T follicular helper cell (primary cell): ENCODE measurements around the gene FOXJ1.

Experiments used
- DNase-seq: peaks from one replicate; pipeline ENCODE4 v3.0.0-alpha.2; 2020; ENCODE audit warnings: low read depth

The FOXJ1 gene

GRCh38 chr17:76140661-76141211 lies 309 bp downstream of the FOXJ1 start:
- no peak for DNase-seq

DNA sequence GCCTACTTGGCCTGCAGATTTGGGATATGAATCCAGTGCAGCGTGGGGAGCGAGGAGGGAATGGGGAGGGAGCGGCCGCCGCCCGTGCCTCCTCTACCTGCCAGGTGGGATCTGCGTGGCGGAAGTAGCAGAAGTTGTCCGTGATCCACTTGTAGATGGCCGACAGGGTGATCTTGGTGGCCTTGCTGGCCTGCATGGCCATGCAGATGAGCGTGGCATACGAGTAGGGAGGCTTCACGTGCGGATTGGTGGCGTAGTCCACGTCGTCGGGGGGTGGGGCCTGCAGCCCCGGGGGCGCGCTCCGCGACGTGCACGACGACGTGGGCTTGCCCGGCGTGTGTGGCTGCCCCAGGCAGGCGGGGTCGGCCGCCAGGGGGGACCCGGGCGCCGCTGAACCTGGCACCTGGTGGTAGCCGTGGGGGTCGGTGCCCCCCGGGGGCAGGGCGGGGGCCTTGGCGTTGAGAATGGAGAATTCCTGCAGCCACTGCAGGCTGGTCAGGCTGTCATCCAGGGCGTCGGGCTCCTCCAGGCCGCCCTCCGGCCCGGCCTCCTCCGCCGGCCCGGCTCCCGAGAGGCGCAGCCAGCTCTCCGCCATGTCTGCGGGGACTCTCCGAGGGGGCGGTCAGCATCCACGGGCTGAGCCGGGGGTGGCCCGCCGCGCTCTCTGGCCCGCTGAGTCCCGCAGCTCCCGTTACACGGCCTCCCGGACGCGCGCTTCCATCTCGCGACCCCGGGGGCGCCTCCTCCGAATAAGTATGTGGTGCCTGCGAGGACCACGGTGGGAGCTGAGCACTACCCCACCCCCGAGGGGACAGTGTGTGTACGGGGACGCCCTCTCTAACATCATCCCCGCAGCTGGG lies 1.0 kb downstream of the FOXJ1 start:
- DNase-seq, result no peak

DNA sequence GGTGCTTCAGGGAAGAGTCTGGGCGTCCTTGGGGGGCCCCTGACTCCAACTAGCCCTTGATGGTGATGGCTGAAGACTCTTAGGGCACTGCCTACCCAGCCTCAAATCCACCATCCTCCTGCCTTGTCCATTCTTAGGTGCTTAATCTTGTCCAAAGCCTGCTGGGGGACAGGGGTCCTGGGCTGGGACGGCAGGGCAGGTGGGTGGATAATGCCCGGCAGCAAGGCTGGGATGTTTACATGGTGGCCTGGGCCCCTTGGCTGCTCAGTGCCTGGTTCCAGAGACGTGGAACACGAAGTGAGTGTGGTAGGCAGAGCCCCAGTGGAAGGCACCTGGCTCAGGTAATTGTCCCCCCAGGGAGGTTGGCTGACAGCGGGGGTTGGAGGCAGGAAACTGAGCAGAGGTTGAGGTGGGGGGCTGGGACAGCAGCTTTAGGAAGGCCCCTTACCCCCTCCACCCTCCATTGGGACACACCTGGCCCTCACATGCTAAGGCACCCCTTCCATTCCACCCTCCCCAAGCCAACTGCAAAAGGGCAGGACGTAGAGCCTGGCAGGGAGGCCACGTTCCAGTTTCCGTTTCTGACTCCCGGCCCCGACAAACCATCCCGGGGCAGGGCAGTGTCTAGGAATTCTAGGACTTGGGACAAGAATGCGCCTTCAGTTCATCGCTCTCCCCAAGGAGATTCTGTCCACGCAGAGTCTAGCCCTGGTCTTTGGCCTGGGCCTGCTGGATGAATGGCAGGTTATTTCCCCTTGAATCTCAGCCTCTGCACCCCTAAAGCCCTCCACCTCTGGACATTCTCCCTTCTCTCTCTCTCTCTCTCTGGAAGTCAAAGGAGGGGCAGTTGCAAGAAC lies 1.9 kb downstream of the FOXJ1 start:
- no peak for DNase-seq

- no peak for DNase-seq
Measured at GRCh38 chr17:76138234-76138895, 2.7 kb downstream of the FOXJ1 start.

DNA sequence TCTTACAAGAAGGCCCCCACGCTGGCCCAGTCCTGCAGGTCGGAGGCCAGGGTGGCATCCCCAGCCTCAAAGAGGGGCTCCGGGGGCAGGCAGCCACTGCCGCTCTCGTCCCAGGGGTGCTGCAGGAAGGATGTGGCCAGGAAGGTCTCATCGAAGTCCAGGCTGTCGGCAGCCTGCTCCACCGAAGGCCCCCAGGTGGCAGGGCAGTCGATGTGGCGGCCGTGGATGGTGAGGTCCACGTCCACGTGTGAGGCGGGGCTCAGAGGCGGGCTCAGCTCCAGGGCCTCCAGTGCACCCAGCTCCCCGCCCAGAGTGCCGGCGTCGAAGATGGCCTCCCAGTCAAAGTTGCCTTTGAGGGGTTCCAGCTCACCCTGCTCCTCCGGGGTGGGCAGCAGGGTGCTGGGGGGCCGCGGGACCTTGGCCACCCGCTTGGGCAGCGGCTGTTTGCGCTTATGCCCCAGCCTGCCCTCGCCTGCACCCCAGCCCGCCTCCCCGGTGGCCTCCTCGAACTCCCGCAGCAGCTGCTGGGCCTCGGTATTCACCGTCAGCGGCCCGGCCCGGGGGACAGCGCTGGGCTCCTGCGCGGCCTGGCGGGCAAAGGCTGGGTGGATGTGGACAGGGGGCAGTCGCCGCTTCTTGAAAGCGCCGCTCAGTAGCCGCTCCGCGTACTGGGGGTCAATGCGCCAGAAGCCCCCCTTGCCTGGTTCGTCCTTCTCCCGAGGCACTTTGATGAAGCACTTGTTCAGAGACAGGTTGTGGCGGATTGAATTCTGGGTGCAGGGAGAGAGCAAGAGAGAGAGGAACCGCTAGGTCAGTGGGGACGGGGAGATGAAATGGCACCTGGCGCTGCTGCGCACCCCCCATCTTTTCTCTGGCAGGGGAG lies 3.5 kb downstream of the FOXJ1 start:
- DNase-seq, result no peak

- no peak for DNase-seq
Measured at GRCh38 chr17:76137001-76137350, 4.1 kb downstream of the FOXJ1 start.

DNA sequence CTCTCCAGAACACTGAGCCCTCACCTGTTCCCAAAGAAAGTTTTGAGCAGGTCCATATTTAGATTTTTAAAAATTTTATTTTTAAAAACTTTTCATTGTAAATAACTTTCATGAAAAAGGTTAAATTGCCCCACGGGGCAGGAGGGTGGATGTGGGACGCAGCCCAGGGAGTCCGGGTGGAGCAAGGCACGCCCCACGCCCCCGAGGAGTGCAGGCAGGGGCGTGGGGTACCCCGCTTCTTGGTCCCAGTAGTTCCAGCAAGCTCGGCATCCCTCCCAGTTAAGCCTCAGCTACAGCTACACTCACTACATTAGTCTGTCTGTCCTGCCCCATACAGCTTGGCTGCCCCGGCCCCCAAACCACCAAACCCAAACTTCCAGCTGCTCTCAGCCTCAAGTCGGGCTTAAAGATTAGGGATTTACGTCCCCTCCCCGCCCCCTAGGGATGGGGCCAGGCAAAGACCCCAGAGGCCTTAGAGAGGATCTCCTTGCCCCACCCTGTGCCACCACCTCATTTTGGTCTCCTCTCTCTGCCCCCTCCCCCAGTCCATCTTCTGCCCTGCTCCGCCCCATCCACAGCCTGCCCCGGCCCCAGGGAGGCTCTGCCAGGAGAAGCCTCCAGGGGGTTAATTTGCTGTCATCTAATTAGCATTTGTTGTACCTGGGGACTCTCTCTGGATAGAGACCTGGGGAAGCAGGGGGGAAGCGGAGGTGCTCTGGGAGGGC lies 4.6 kb downstream of the FOXJ1 start:
- no peak for DNase-seq

DNA sequence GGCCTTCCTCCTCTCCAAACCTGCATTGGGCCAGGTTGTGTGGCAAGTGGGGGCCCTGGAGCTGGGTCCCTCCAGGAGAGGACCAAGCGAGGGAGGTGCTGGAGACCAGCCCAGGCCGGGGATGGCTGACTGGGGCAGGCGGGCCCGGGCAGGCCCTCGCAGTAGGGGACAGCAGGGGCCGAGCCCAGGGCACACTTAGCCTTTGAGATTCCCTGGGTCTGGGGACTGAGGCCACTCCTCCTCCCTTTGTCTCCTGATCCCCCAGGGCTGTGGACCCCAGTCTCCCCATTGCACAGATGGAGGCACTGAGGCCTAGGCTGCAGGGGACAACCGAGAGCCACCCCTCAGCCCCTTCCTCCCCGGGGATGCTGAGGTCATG lies 5.2 kb downstream of the FOXJ1 start:
- DNase-seq, result no peak

- DNase-seq, result no peak
Measured at GRCh38 chr17:76134911-76135809, 5.9 kb downstream of the FOXJ1 start.

GRCh38 chr17:76132574-76133338 lies 8.3 kb downstream of the FOXJ1 start:
- DNase-seq, result no peak

DNA sequence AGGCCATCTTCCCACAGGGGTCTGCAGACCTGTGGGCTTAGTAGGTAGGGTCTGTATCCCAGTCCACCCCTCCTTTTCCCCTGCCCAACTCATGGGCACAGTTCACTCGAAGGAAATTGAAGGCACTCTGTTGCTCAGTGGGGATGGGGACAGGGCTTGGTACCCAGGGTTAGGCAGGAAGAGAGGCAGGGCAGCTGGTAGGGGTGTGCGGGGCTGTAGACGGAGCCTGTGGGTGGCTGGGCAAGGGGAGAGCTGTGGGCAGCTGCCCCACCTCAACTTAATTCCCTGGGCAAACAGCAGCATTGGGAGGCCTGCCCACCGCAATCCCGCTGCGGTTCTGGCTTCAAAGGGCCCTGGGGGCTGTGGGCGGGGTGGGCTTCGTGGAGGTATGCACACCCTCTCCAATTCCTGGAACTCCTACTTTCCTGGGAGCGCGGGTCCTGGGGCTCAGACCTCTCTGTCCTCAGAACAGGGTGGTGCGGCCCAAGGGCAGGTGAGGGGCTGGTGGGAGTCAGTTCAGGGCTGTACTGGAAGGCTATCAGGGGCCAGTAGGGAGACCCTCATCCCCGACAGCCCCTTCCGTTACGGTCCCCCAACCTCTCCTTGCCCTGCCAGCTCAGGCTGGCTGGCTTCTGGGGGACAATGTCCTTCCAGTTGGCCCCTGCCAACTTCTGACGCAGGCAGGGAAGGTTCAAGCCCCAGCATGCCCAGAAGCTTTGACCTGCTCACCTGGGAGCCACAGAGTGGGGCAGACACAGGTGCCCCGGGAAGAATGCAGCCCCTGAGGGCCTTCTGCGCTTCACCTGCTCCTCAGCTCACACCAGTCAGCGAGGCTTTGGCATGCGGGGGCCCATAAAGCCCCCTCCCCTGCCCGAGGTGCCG lies 9.1 kb downstream of the FOXJ1 start:
- no peak for DNase-seq

DNA sequence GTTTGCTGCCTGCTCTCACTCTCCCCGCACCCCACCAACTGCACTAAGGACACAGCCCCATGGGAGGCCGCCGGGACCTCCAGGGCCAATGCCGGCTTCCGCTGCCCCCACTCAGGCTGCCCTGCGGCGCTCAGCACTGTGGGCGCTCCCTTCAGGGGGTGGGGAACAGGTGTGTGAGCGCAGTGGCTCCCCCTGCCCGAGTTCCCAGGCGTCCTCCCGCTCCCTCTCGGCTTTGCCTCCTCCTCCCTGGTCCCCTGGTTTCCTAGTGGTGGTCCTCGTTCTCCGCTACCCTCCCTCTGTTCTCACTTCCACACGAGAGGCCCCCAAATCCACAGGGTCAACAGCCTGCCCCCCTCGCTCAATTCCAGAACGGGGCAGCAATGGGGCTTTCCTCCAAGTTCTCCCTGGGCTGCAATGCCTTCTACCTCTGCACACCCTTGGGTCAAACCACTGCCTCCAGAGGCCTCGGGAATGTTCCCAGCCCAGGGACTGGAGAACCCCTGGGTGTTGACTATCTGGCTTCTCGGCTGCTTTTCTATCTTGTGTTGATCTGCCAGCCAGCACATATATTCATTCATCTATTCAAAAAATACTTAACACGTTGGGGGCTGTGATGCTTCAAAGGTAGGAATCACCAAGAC lies 9.9 kb downstream of the FOXJ1 start:
- DNase-seq, result no peak

DNA sequence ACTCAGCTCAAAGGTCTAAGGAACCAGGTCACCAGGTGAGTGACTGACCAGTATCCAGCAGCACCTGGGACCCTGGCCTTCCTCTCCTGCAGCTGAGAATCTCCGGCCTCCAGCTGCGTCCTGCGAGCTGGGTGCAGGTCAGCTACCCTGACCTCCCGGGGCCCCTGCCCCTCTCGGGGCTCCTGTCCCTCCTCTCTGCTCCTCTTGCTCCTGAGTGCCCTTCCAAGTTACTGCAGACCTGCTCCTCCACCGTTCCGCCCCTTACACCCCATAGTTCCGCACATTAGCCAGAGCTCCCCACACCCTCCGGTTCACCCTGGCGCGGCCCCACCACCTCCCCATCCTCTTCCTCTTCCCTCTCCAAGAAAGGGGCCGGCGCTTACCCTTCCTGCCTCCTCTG lies 10.6 kb downstream of the FOXJ1 start:
- DNase-seq, result no peak

- DNase-seq, result no peak
Measured at GRCh38 chr17:76125922-76126321, 15.1 kb downstream of the FOXJ1 start.

GRCh38 chr17:76125391-76125675 lies 15.7 kb downstream of the FOXJ1 start:
- no peak for DNase-seq

GRCh38 chr17:76124582-76125390 lies 16.3 kb downstream of the FOXJ1 start:
- DNase-seq, result no peak
